GM19397 (cell line): Measurements from ENCODE around the gene IRF9.

Experiments used
- ATAC-seq: cut with Tn5 transposase; IDR thresholded peaks from one replicate; pipeline ENCODE4 v1.9.1; 2021; ENCODE audit warnings: mild to moderate bottlenecking, moderate library complexity; ENCODE audit not compliant: unreplicated experiment

The IRF9 gene

DNA sequence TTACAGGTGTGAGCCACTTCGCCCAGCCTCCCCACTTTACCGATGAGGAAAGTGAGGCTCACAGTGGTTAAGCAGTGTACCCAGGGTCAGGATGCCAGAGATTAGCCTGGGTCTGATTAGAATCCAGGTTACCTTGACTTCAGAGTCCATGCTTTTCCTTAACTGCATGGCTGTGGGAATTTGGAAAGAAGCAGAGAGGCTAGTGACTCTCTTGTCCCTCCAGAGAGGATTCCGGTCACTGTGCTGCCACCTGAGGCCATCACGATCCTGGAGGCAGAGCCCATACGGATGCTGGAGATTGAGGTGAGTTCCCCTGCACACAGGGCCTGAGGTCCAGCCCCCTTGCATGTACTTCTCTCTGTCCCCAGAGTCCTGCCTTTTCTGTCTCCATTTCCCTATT is 15.5 kb downstream of the IRF9 start:
- ATAC-seq: no peak

DNA sequence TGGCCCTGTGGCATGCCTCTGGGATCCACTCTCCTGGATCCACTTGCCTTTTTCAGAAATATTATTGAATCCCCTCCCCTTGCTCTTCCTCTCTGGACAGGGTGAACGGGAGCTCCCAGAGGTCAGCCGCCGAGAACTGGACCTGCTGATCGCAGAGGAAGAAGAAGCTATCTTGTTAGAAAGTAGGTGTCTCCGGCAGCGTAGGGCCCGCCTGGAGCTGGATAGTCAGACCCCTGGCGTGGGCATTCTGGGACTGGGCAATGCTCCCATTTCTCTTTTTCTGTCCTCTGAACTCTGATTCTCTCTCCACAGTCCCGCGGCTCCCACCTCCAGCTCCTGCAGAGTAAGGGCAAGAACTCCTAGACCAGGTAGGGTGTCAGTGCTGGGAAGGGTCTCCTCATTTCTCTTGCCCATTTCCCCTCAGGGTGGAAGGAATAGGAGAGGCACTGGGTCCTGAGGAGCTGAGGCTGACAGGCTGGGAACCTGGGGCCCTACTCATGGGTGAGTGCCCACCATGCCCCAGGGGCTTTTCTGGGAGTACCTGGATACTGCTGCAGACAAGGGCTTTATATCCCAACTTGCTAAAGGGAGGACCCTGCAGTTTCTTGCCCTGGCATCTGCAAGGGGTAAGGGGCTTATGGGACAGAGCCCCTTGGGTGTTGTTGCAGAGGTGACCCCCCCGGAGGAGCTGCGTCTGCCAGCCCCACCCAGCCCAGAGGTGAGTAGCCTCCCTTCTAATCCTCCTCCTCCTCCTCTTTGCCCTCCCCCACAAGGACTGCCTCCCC is 16.2 kb downstream of the IRF9 start:
- no peak for ATAC-seq

DNA sequence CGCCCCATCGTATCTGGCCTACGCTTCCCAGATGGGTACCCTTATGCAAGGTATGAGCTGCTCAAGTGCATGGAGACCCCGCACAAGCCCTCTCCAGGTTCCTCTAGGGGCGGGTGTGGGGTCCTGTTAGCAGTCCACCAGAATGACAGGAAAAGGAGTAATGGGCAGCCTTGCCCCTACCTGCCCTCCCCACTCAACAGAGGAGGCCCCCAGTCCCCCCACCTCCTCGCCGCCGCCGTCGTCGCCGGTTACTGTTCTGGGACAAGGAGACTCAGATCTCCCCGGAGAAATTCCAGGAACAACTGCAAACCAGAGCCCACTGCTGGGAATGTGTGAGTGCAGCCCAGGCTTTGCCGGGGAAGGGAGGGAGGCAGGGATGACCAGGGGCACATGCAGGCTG is 16.8 kb downstream of the IRF9 start:
- ATAC-seq: no peak

DNA sequence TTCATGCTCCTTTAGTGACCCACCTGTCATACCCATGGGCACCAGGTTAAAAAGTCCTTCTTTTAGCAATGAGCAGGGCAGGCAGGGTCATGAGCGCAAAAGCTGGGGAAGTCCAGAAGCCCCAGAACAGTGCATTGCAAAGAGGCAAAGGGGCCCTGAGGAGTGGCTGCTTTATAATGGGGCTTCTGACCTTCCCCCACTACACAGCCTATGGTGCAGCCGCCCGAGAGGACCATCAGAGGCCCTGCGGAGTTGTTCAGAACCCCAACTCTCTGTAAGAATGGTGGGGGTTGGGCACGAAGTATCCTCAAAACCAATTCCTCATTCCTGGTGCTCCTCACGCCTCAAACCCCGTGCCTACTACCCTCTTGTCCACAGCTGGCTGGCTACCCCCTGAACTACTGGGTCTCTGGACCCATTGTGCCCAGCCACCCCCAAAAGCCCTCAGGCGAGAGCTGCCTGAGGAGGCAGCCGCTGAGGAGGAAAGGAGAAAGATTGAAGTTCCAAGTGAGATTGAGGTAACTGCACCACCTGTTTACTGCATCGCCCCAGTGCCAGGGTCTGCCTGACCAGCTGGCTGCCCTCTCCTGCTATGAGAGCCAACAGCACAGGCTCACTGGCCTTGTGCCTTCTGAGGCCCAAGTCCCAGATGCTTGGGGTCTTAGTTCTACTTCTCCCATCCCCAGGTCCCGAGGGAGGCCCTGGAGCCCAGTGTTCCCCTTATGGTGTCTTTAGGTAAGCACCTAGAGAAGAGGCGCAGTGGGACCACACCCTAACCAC is 17.5 kb downstream of the IRF9 start:
- no peak for ATAC-seq

DNA sequence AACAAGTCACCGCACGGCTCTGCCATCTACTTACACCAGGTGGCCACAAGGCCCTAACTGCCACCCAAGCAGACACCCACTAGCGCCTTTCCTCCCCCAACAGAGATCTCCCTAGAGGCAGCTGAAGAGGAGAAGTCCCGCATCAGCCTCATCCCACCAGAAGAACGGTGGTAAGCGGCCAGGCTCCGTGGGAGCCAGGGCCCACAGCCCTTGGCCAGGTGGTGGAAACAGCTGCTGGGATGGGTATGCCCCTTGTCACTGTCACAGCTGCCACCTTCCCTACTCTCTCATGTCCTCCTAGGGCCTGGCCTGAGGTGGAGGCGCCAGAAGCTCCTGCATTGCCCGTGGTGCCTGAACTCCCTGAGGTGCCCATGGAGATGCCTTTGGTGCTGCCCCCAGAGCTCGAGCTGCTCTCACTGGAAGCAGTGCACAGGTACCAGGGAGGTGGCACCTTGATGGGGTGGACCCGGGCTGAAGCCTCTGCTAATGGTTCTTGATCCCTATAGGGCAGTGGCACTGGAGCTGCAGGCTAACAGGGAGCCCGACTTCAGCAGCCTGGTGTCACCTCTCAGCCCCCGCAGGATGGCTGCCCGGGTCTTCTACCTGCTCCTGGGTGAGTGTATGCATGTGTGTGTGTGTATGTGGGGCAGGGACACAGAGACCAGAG is 18.4 kb downstream of the IRF9 start:
- ATAC-seq: no peak

DNA sequence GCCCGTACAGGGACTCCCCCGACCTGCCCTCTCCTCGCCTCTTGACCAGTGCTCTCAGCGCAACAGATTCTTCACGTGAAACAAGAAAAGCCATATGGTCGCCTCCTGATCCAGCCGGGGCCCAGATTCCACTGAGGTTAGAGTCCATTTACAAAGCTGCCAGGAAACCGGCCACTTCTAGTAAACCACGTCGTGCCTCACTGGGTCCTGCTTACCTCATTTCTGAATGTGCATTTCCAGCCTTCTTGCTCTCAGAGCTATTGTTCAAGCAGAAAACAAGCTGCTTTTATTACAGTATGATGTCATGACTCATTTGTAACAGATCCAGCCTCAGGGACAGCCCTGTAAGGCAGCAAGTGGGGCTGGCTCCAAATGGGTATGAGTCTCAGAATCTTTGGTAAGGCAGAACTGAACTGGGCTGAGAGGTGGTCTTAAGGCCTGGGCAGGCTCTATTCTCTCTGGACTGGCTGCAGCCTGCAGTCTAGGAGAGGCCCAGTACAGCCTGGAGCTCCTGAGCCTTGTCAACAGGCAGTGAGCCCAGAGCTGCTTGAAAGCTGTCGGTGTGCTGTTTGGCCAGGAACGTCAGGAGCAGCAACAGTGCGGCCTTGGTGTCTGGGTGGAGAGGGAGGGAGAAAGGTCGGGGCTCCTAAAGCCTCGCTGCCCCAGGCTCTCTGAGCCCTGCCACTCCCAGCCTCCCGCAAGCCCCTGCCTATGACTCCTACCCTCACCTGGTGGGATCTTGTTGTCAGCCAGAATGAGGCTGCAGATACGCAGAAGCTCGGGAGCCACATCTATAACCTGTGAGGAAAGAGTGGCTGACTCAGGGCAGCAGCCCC is 19.1 kb downstream of the IRF9 start:
- ATAC-seq: no peak

DNA sequence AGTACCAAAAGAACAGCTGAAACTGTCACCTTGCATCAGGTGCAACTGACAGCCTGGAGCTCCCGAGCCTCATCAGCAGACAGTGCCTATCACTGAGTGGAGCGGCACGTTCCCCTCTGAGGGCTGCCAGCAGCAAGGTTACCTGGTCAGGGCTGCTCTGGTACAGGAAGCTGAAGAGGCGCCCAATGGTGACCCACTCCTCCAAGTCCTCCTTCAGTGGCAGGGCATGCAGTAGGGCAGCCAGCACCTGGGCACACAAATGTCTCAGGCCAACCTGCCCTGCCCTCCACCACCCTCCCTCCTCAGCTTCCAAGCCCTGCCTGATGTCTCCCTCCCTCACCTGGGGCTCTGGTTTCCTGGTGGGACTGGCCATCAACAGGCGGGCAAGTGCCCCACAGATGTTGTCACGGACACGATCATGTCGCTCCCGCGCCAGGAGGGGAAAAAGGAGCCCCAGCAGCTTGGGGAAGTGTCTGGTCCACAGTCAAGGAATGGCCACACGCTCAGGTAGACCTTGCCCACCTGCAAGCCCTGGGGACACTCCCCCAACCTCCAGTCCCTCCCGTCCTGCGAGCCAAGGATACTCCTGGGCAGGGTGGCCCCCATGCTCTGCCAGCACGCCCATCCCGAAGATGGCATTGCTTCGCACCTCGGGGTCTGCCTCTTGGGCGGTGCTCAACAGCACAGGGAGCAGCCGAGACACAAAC is 20.5 kb downstream of the IRF9 start:
- ATAC-seq: no peak

DNA sequence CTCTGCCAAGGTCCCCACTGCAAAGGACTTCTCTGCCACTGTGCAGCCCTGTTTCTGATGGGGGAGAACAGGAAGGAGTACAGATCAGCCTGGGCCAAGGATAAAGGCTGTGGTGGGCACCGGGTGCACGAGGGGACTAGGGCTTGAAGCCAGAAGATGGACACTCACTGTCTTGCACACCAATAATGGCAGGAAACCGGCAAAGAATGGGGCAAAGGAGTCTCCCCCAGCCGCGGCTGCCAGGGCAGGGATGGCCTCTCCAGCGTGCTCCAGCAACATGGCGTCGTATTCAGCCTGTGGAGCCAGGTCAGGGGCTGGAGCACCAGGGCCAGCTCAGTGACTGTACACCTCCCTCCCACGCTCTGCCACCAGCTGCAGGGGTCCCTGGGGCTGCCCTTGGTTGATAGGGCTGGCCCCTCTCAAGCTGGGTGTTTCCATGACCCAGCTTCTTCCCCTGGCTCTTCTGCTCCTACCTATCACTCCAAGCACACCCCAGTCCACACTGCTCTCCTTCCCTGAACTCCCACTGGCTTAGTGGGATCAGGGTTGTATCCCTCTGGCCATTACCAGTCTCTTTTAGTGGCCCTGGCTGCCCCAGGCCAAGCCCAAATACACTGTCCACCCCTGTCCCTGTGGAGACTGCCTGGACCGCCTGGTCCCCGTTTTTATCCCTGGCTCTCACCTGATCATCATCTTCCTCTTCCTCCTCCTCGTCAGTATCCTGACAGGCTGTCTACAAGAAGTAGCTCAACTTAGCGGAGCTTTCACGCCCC is 21.2 kb downstream of the IRF9 start:
- ATAC-seq: no peak

DNA sequence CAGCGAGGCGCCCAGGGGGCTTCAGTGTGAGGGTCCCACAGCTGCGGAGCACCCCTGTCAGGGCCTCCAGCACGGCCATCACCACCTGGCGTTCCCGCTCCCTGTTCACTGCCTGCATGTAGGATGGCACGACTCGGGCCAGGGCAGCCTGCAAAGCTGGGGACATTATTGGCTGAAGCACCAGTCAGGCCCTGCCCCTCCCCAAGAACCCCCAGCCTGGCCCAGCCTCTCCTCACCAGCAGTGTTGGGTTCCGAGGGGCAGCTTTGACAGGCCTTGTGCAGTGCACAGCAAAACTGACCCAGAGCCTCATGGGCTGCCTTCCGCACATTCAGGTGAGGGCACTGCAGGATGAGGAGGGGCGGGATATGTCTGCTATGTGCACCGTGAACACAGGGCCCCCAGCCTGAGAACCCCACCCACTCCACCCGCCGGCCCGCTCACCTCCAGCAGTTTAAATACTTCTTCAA is 22.0 kb downstream of the IRF9 start:
- no peak for ATAC-seq

DNA sequence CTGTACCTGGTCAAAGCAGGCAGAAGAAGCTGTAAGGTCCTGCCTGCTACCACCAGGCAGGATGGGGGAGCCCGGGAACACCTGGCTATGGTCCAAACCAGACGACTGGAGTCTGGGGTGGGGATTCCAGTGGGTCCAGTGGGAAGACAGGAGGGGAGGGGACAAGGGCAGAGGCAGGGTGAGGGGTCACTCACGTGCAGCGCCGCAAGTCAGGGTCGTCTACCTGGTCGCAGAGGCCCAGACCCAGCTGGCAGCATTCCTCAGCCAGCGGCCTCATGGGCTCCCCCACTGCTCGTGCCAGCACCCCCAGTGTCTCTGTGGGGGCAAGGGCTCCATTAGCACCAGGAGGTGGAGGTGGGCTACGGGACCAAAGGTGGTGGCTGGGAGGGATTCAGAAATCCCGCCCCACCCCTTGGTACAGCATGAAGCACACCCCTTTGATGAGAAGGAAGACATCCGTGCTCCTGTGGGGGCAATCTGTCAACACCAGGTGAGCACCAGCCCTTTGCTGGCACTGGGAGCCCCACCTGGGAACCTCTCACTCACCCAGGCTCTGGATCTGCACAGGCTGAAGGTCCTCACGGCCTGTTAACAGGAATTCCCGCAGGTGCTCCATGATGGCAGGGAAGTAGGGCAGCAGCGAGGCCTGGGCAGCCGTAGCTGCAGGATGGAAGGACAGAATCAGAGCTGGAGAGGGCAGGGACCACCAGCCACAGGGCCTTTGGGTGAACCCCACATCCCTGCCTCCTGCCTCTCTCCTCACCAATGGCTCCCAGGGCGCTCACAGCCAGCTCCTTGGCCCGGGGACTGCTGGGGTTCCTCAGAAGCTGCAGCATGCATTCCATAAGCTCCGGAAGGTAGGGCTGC is 23.3 kb downstream of the IRF9 start:
- ATAC-seq: no peak

DNA sequence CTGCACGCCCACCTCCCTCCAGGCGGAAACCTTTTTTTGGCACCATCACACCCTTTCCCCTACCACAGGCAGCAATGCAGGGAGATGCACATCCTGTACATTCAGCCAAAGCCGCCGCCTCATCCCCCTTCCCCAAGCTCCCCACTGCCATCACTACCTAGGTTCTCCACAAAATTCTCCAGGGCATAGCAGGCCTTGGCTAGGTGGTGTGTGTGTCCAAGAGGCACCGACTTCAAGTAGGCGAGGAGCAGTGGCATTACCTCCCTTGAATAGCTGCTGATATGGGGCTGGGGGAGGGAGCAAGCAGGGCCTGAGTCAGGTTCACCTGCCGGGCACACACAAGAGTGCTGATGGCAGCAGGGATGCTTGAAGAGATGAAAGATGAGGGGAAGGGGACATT is 24.0 kb downstream of the IRF9 start:
- ATAC-seq: no peak

DNA sequence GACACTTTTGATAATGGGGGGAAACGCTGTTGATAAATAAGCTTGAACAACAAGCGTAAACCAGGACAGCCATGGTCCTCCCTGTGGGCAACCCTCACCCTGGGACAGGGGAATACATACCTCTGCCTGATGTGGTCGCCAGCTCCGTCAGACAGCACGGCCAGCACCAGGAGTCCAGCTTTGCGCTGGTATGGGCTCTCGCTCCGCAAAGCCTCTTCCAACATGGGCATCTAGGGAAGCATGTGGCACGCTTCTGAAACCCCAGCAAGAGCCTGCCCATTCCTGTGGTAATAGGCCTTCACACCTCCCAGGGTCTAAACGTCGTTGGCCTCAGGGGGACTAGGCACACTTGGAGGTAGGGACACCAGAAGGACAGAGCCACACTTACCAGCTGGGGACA is 24.7 kb downstream of the IRF9 start:
- ATAC-seq: no peak

DNA sequence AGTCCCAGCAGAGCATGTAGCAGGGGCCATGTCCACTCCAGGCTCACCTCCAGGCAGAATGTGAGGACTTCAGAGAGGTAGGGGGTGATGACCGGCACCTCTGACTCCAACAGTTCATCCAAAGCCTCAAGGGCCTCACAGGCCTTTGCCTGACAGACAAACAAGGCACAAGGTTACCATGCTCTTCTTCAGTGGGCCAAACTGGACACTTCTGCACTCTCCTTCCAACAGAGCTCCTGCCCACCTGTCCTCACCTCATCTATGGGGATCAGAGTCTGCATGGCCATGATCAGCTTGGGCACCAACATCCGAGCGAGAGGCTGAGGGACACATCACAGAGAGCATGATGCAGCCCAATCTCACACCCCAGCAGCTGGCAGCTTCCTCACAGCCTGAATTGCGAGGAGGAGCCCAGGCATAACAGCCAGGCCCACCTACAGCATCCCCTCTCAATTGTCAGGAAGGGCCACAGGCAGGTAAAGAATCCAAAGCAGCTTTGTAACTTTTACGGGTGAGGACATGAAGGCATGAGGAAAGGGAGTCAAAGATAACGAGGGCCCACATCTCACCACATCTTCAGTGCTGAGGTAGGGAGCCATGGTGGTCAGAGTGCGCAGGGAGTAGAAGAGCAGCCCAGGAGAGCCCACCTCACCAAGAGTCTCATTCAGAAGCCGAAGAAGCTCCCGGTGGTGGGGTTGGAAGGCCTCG is 25.9 kb downstream of the IRF9 start:
- ATAC-seq: no peak

DNA sequence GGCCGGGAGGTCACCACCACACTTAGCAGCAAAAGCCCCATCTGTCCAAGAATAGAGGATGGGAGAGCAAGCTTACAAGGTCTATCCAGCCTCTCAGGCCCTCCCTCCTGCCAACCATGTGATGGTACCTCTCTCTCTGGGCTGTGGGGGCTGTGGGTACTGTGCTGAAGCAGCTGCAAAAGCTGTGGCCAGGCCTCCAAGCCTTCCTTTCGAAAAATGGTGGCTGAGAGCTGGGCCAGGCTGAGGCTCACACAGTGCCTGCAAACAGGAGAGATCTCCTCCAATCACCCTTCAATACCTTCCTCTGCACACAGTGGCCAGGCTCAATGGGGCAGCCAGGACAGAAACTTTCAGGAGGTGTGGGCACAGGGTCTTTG is 26.5 kb downstream of the IRF9 start:
- no peak for ATAC-seq

DNA sequence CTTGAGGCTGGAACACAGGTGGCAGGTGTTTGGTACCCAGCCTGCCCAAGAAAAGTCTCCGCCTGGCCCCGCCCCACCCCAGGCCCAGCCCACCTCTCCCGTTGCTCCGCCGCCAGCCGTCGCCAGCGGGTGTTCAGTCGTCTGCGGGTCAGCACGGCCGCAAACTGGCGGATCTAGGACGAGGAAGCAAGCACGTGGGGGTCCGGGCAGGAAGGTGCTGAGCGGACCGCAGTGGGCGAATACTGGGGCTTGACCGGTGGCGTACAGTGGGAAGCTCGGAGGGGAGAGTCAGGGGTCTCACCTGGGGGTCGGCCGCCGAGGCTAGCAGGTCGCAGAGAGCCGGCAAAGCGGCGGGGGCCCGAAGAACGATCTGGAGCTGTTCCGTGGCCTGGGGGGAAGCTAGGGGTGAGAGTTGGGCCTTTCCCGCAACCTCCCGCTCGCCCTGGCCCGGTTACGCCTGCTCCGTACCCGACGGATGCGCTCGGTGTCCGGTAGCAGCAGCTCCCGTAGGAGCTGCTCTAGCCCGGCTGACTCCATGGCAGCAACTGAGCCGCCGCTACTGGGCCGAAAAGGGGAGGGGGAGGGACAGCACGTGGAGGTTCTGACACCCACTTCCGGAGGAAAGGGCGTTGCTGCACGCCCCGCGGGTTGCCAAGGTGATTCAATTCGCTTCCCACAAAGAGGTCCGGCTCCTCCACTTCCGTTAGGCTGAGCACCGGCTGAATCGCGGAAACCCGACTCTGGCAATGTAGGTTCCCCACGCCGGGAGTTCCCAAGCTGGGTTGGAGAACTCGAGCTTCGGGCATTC is 27.4 kb downstream of the IRF9 start, which contains the start of gene IPO4:
TSS of gene IPO4 (minus strand) at position 566 of the 808 bp plus-strand sequence. CDS start at position 537, 29 bp downstream.
- ATAC-seq: peak; percentile 84

DNA sequence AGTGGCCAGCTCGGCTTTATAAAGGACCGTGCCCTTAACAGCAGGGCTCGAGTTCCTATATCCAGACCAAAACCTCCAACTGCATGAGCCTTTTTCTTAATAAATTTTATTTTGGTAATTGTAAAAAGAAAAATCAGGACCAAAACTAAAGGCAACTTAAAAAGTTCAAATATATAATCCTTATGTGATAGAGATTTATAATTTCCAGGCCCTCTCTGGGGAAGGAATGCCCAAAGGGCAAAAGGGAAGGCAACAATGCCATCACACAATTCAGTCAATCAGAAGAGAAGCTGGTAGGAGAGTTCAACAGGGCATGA is 28.0 kb downstream of the IRF9 start:
- no peak for ATAC-seq

DNA sequence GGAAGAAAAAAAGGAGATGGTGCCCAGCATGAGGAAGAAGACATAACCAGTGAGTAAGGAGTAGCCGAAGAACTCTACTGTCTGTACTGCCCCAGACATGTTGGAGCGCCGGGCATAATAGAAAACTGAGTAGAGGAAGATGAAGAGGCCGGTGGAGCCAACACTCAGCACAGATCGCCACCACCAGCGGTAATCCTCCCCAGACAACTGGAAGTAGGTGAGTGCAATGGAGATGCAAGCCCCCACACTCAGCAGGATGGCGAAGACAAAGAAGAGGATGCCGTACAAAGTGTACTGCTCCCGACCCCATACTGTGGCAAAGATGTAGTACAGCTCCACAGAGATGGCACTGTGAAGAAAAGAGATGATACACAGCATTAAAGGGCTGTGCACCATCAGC is 28.4 kb downstream of the IRF9 start:
- no peak for ATAC-seq
